ENCODE data around the gene KCNIP4.
"Not testable (repeated sequence)": the region's sequence is repeated elsewhere in the genome, so short reads cannot be mapped to it uniquely, and the experiment has no call there.

KCNIP4 gene

GRCh38 chr4:21447301-21448054 lies 501.1 kb downstream of the KCNIP4 start:
- DNase-seq: no peak

DNA sequence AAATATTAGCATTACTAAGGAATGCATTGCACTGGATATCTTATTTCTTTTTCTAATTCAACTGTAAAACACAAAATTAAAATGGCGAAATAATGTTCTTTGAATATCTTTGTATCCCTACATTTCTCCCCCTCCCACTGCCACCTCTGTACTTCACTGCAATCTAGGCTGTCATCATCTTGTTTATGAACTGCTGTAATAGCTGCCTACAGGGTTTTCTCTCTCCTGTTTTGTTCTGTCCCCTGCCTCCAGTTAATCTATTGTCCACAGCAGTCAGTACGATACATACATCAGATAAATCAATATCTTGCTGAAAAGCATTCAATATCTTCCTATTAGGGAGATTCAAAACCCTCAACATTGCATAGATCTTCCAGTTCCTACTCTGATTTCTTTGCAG lies 528.4 kb downstream of the KCNIP4 start:
- DNase-seq: no peak

GRCh38 chr4:21415728-21416127 lies 532.8 kb downstream of the KCNIP4 start:
- DNase-seq: no peak

- DNase-seq: no peak
These were observed 534.7 kb downstream of the KCNIP4 start for GRCh38 chr4:21413807-21414370.

- no peak for DNase-seq
These were observed 537.5 kb downstream of the KCNIP4 start for GRCh38 chr4:21411086-21411485.

DNA sequence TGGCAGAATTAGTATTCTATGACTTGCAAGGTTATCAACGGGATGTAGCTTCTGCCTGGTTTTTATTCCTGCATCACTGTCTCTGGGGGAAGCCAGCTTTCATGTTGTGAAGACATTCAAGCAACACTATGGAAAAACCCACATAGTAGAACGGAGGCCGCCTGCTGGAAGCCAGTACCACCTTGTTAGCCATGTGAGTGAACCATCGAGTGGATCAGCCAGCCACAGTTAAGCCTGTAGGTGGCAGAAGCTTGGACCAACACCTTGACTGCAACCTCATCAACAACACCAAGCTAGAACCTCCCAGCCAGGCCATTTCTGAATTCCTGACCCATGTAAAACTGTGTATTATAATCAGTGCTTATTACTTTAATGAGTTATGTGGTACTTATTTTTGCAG lies 538.2 kb downstream of the KCNIP4 start:
- no peak for DNase-seq

GRCh38 chr4:21387683-21388082 lies 560.9 kb downstream of the KCNIP4 start:
- no peak for DNase-seq

- no peak for DNase-seq
These were observed 562.3 kb downstream of the KCNIP4 start for GRCh38 chr4:21386166-21386780.

GRCh38 chr4:21385706-21386105 lies 562.9 kb downstream of the KCNIP4 start:
- DNase-seq: no peak

GRCh38 chr4:21384609-21385008 lies 564.0 kb downstream of the KCNIP4 start:
- no peak for DNase-seq

DNA sequence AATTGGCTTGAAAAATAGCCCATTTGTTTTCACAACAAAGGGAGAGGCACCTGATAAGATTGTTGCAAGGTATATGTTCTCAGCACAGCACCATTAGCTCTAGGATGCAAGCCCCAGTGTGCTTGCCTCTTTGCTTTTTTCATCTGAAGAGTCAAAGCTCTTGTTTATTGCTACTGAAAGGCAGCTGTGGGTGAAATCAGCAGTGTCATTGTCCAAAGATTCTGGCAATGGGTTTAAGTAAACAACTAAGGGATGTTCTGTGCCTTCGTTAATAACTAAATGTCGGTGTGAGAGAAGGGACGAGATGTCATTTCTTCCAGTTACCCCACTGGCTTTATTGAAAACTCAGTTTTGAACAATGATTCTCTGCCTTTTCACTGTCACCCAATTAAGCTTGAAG lies 567.7 kb downstream of the KCNIP4 start:
- no peak for DNase-seq

DNA sequence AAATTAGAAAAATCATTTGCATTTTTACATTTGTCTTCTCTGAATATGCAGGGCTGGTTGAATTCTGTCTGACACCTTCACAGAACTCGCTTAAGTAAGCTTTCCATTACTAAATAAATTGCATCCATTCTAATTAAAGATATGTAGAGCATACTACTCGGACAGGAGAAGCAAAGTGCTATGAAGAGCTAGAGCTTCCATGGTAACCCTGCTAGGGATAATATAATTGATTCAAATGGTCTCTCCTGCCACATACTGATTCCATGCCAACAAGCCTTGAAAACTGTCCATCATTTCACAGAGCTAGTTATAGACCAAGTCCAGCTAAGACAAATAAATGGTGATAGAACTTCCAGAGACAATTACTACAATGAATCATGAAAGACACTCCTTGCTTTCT lies 571.5 kb downstream of the KCNIP4 start:
- no peak for DNase-seq

- no peak for DNase-seq
These were observed 572.4 kb downstream of the KCNIP4 start for GRCh38 chr4:21376176-21376575.

DNA sequence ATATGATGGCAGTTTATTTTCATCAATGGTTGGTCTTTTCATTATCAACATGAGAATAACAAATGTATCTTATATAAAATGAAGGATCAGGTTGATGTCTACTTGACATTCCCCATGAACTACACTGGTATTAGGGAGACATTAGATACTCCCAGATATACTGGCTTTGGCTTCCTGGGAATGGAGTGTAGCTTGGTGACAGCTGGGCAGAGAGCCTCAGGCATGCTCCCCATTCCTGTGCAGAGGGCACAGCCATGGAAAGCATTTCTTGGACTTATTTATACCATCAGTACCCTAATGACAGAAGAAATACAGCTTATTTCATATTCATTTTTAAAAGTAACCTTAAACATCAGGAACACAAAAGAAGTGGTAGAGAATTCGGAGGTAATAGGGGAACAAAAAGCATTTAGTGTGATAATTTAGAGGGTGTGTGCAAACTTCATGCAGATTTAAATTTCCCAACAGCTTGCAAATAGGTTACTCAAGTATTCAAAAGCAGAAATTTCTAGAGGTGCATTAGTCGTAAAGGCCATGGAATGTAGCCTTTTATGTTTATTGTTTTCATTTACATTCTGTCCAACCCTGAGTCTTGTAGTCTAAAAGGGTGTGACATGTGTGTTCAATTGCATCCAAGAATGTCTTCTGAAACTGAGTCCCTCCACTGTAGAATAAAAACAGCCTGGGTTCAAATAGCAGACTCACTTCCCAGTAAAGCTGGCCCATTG lies 573.8 kb downstream of the KCNIP4 start:
- DNase-seq: no peak

DNA sequence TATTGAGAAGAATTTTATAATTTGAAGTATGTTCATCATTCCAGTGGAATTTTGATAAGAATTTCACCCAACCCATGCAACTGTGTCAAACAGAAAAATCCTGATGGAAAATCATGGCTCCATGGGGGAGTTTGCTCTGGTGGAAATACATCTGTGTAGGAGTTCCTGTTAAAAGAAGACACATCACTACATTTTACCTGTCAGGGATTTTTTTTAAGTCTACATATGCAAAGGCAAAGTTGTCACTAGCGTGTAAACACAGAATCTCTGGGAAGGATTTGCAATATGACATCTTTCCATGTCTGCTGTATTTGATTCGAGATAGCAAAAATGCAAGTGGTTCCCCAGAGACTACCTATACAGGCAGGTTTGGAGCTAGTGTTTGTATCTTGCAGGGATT lies 581.0 kb downstream of the KCNIP4 start:
- DNase-seq: no peak

DNA sequence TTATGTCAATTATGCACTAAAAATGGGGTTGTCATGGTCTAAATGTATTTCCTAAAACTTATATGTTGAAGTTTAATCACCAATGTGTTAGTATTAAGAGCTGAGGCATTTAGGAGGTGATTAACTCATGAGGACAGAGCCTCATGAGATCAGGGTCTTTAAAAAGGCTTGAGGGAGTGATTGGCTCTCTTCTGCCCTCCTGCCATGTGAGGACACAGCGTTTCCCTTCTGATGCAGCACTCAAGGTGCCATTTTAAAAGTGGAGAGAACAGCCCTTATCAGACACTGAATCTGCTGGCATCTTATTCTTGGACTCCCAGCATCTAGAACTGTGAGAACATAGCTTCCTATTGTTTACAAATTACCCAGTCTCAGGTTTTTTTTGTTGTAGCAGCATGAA lies 581.7 kb downstream of the KCNIP4 start:
- no peak for DNase-seq

DNA sequence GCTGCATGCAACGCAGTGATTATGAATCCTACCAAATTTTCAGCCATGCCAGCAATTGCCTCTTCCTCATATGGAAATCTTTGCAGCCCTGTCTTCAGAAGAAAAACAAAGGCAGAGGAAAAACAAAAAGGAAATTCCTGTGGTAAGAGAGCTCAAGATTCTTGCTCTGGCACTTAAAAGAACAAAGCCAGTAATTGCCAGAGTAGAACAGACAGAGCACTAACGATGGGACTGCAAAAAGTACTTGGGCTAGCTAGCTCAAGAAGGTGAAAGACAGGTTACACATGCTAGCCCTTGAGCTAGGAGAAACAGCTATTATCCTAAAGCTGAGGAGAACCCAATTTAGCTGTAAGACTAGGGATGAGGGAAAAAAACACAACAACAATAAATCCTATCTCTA lies 582.3 kb downstream of the KCNIP4 start:
- DNase-seq: no peak

GRCh38 chr4:21363701-21364100 lies 584.9 kb downstream of the KCNIP4 start:
- DNase-seq: no peak

- not testable (repeated sequence) for DNase-seq
These were observed 596.2 kb downstream of the KCNIP4 start for GRCh38 chr4:21352354-21352753.

- DNase-seq: no peak
These were observed 601.4 kb downstream of the KCNIP4 start for GRCh38 chr4:21347142-21347541.

DNA sequence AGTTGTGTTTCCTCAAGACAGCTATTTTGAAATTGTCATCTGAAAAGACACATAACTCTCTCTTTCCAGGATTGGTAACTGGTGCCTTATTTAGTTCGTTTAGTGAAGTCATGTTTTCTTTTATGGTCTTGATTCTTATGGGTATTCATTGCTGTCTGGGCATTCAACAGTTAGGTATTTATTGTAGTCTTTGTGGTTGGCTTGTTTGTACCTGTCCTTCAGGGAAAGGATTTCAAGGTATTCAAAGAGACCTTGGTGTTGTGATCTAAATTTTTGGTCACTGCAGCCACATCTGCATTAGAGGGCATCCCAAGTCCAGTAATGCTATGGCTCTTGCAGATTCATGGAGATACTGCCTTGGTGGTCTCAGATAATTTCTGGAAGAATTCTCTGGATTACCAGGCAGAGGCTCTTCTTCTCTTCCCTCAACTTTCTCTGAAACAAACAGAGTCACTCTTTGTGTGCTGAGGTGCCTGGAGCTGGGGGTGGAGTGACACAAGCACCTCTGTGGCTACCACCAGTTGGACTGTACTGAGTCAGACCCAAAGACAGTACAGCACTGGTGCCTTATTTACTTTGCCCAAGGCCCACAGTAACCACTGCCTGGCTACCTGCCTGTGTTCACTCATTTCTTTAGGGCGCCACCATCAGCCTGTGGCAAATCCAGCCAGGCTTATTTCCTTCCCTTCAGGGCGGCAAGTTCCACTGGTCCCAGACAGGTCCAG lies 620.4 kb downstream of the KCNIP4 start:
- no peak for DNase-seq

DNA sequence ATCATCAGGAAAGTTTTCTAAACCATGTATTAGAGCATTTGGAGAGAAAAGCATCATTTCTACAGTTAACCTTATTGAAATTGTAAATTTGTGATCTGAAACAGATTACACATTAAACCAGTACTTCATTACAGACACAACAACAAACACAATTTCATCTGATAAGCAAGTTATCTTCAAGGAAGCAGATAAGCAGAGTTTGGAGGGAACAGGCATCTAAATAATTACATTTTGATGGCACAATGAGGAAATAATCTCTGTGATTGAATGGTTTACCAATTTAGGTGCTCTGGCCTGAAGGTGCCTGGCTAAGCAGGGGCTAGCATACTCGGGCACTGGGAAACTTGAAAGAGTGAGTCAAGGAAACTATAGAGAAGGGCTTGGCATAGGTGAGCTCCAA lies 628.5 kb downstream of the KCNIP4 start:
- no peak for DNase-seq

DNA sequence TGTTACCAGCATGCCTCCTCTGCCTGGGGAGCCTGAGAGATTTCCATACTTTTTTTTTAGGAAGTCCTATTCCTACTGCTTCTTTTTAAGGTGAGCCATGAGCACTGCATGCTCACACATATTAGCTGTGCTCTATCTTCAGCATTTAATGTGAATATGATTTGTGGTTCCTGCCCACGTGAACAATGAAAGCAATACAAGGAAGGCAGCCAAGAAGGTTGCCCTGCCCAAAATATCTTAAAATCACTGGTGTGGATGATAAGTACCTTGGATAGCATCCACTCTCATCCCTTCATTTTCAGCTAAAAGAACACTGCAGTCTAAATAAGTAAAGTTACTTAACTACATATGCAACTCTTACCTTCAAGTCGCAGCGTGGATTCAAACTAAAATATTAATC lies 640.9 kb downstream of the KCNIP4 start:
- no peak for DNase-seq
